H9 (cell line): ENCODE data around the gene CAMTA1. TPM values are rescaled to one million over a fixed set of nuclear protein-coding genes. Genes with fewer than 3 reads are reported as not detected.

Experiments used
- DNase-seq: peaks from one replicate; pipeline ENCODE4 v3.0.0-alpha.2; 2017
- H2AFZ ChIP-seq: one replicate; pipeline ENCODE4 v1.6.1; 2013; ENCODE audit warnings: mild to moderate bottlenecking, low read length, control low read depth, moderate library complexity
- H2AK5ac ChIP-seq: 2 replicates; pipeline ENCODE4 v1.6.1; 2013; ENCODE audit warnings: low read length, control low read depth, mixed read lengths; ENCODE audit not compliant: insufficient read length
- H2BK120ac ChIP-seq: one replicate; pipeline ENCODE4 v1.6.1; 2013; ENCODE audit warnings: low read depth, mild to moderate bottlenecking, low read length, control low read depth, inconsistent platforms; ENCODE audit not compliant: poor library complexity, severe bottlenecking
- H2BK12ac ChIP-seq: 2 replicates; pipeline ENCODE4 v1.6.1; 2013; ENCODE audit warnings: low read length, control low read depth, mixed read lengths, low read depth; ENCODE audit not compliant: insufficient read length
- H2BK15ac ChIP-seq: 2 replicates; pipeline ENCODE4 v1.6.1; 2013; ENCODE audit warnings: low read depth, low read length, control low read depth
- H2BK20ac ChIP-seq: one replicate; pipeline ENCODE4 v1.6.1; 2013; ENCODE audit warnings: low read depth, mild to moderate bottlenecking, low read length, control low read depth, inconsistent platforms; ENCODE audit not compliant: poor library complexity, severe bottlenecking
- H2BK5ac ChIP-seq: 2 replicates; pipeline ENCODE4 v1.6.1; 2013; ENCODE audit warnings: low read length, control low read depth, mixed read lengths; ENCODE audit not compliant: insufficient read length
- H3K14ac ChIP-seq: 2 replicates; pipeline ENCODE4 v1.6.1; 2013; ENCODE audit warnings: low read length, control low read depth; ENCODE audit not compliant: insufficient read depth
- H3K18ac ChIP-seq: 2 replicates; pipeline ENCODE4 v1.6.1; 2013; ENCODE audit warnings: low read depth, mild to moderate bottlenecking, mixed read lengths, low read length, control low read depth; ENCODE audit not compliant: insufficient read length
- H3K23ac ChIP-seq: 2 replicates; pipeline ENCODE4 v1.6.1; 2013; ENCODE audit warnings: low read length, control low read depth, mixed read lengths, low read depth; ENCODE audit not compliant: insufficient read length
- H3K23me2 ChIP-seq: 2 replicates; pipeline ENCODE4 v1.6.1; 2013; ENCODE audit warnings: low read depth, mild to moderate bottlenecking, mixed read lengths, low read length, control low read depth; ENCODE audit not compliant: insufficient read length, poor library complexity, severe bottlenecking
- H3K27ac ChIP-seq: 2 replicates; pipeline ENCODE4 v1.5.1; 2013; ENCODE audit warnings: low read length, control low read depth, mixed read lengths, low read depth; ENCODE audit not compliant: insufficient read length
- H3K27me3 ChIP-seq: 2 replicates; pipeline ENCODE4 v1.6.1; 2013; ENCODE audit warnings: low read length, control low read depth, inconsistent platforms; ENCODE audit not compliant: insufficient read depth
- H3K4ac ChIP-seq: 2 replicates; pipeline ENCODE4 v1.6.1; 2013; ENCODE audit warnings: low read depth, mild to moderate bottlenecking, control low read depth, inconsistent platforms, low read length, moderate library complexity
- H3K4me1 ChIP-seq: 2 replicates; pipeline ENCODE4 v1.6.1; 2013; ENCODE audit warnings: low read length, control low read depth, inconsistent platforms; ENCODE audit not compliant: insufficient read depth
- H3K4me2 ChIP-seq: 2 replicates; pipeline ENCODE4 v1.6.1; 2013; ENCODE audit warnings: low read length, control low read depth, mixed read lengths; ENCODE audit not compliant: insufficient read length, insufficient read depth
- H3K56ac ChIP-seq: 2 replicates; pipeline ENCODE4 v1.6.1; 2013; ENCODE audit warnings: low read depth, mild to moderate bottlenecking, mixed read lengths, low read length, control low read depth; ENCODE audit not compliant: insufficient read length
- H3K79me1 ChIP-seq: 2 replicates; pipeline ENCODE4 v1.6.1; 2013; ENCODE audit warnings: low read depth, mild to moderate bottlenecking, moderate library complexity, low read length, control low read depth, inconsistent platforms; ENCODE audit not compliant: insufficient read depth, poor library complexity, severe bottlenecking
- H3K79me2 ChIP-seq: 2 replicates; pipeline ENCODE4 v1.6.1; 2013; ENCODE audit warnings: low read length, control low read depth, inconsistent platforms; ENCODE audit not compliant: insufficient read depth
- H3K9ac ChIP-seq: 2 replicates; pipeline ENCODE4 v1.6.1; 2013; ENCODE audit warnings: low read length, control low read depth, mixed read lengths; ENCODE audit not compliant: insufficient read length; ENCODE audit errors: extremely low read depth
- H3K9me3 ChIP-seq: one replicate; pipeline ENCODE4 v1.6.1; 2013; ENCODE audit warnings: low read depth, low read length, inconsistent platforms; ENCODE audit not compliant: control insufficient read depth
- H3T11ph ChIP-seq: one replicate; pipeline ENCODE4 v1.6.1; 2013; ENCODE audit warnings: mild to moderate bottlenecking, low read length, control low read depth, inconsistent platforms
- H4K20me1 ChIP-seq: one replicate; pipeline ENCODE4 v1.6.1; 2013; ENCODE audit not compliant: control insufficient read depth, insufficient read length, insufficient read depth
- H4K5ac ChIP-seq: 2 replicates; pipeline ENCODE4 v1.6.1; 2013; ENCODE audit warnings: low read depth, mild to moderate bottlenecking, mixed read lengths, low read length, control low read depth; ENCODE audit not compliant: insufficient read length
- H4K8ac ChIP-seq: replicated peaks from 2 replicates; pipeline ENCODE4 v1.6.1; 2013; ENCODE audit warnings: low read length, control low read depth, mixed read lengths, low read depth; ENCODE audit not compliant: insufficient read length
- H4K91ac ChIP-seq: 2 replicates; pipeline ENCODE4 v1.6.1; 2013; ENCODE audit warnings: low read depth, mild to moderate bottlenecking, moderate library complexity, mixed read lengths, low read length, control low read depth; ENCODE audit not compliant: insufficient read length
- H3K27ac Mint-ChIP-seq, 3 experiments: 2 replicates in 2 of 3; 3 replicates in 1 of 3; pipeline ENCODE4 v1.8.0; 2020 to 2021; ENCODE audit warnings: mixed read lengths in 3 of 3, mild to moderate bottlenecking in 1 of 3, moderate library complexity in 1 of 3
- H3K27me3 Mint-ChIP-seq: 2 replicates; pipeline ENCODE4 v1.8.0; 2021; ENCODE audit warnings: low read depth, mild to moderate bottlenecking, moderate library complexity, mixed read lengths
- H3K36me3 Mint-ChIP-seq, 3 experiments: 2 replicates in 2 of 3; 3 replicates in 1 of 3; pipeline ENCODE4 v1.8.0; 2020 to 2021; ENCODE audit warnings: low read depth in 3 of 3, mixed read lengths in 3 of 3; ENCODE audit not compliant: insufficient read depth in 1 of 3
- H3K4me1 Mint-ChIP-seq, 2 experiments: 2 replicates each; pipeline ENCODE4 v1.8.0; 2020; ENCODE audit warnings: mixed read lengths in 2 of 2
- H3K4me3 Mint-ChIP-seq, 2 experiments: 2 replicates in 1 of 2; 3 replicates in 1 of 2; pipeline ENCODE4 v1.8.0; 2020 to 2021; ENCODE audit warnings: mild to moderate bottlenecking in 2 of 2, mixed read lengths in 2 of 2, moderate library complexity in 1 of 2
- H3K9me3 Mint-ChIP-seq, 2 experiments: 2 replicates in 1 of 2; 3 replicates in 1 of 2; pipeline ENCODE4 v1.8.0; 2020; ENCODE audit warnings: mild to moderate bottlenecking in 2 of 2, mixed read lengths in 2 of 2, moderate library complexity in 1 of 2
- CTCF ChIP-seq: fragments of 200-600 bp; sonication (generic); conservative IDR thresholded peaks from 3 replicates; pipeline ENCODE4 v1.8.0; 2021; ENCODE audit warnings: antibody characterized with exemption, mild to moderate bottlenecking
- WGBS: extraction: QIAGEN DNeasy Blood & Tissue Kit; methylation state at CpG from one replicate; pipeline ENCODE4 v1.1.7; 2013; ENCODE audit warnings: missing lambda C conversion rate, low lambda C conversion rate, mixed read lengths; ENCODE audit not compliant: insufficient read length; ENCODE audit errors: extremely low coverage; 5-methylcytosine and 5-hydroxymethylcytosine counted together
- total RNA-seq: library from RNA; stranded (reverse); gene quantifications from 2 replicates; pipeline ENCODE4 v1.2.1, GENCODE V29; 2021

CAMTA1 gene
- total RNA-seq, 1 experiment from 2014 or later: 115 TPM

GRCh38 chr1:7085521-7085920 is 300.3 kb downstream of the CAMTA1 start:
- H3K23ac ChIP-seq: no peak overlapping the region
- H3K79me2 ChIP-seq: no peaks in the 10 kb centered on the region
- no peak overlapping the region for H2AK5ac ChIP-seq
- no peaks in the 10 kb centered on the region for H3K27me3 ChIP-seq
- H2AFZ ChIP-seq: no peak overlapping the region
- no peak overlapping the region for H2BK12ac ChIP-seq
- Mint-ChIP-seq H3K4me1 (peaks cover 0 to 2% of the 10 kb centered on the region in 2 experiments; a peak in 1 of 4 replicates), H3K36me3 (no peaks in the 10 kb centered on the region), H3K27ac (no peak overlapping the region), H3K4me3 (no peak overlapping the region), H3K9me3 (no peaks in the 10 kb centered on the region), H3K27me3 (no peaks in the 10 kb centered on the region)
- H2BK120ac ChIP-seq: no peak overlapping the region
- H4K5ac ChIP-seq: no peak overlapping the region
- no peak overlapping the region for H4K8ac ChIP-seq
- no peak overlapping the region for H3K56ac ChIP-seq
- no peaks in the 10 kb centered on the region for H3K23me2 ChIP-seq
- no peaks in the 10 kb centered on the region for H3K4me1 ChIP-seq
- no peak overlapping the region for H3K18ac ChIP-seq
- no peaks in the 10 kb centered on the region for H3K9me3 ChIP-seq
- no peak overlapping the region for H3K27ac ChIP-seq
- WGBS: no CpG with 5 or more reads among the region's 6 CpGs
- no peak overlapping the region for H3K9ac ChIP-seq
- no peak overlapping the region for H2BK5ac ChIP-seq
- no peaks in the 10 kb centered on the region for H3K79me1 ChIP-seq
- no peak overlapping the region for H3K4me2 ChIP-seq
- no peak overlapping the region for H4K91ac ChIP-seq
- H3T11ph ChIP-seq: no peak overlapping the region
- H3K4ac ChIP-seq: no peak overlapping the region
- no peak overlapping the region for H2BK15ac ChIP-seq
- no peaks in the 10 kb centered on the region for H4K20me1 ChIP-seq
- TF ChIP-seq CTCF: no peak
- no peak overlapping the region; the same call in 1 of the 2 replicates for H3K14ac ChIP-seq
- no peak for DNase-seq
- H2BK20ac ChIP-seq: no peak overlapping the region
